HG03442 (cell line): ENCODE measurements around the gene BPIFA1.

Experiments
- ATAC-seq: cut with Tn5 transposase; IDR thresholded peaks from one replicate; pipeline ENCODE4 v1.9.1; 2021; ENCODE audit warnings: mild to moderate bottlenecking, moderate library complexity; ENCODE audit not compliant: unreplicated experiment

BPIFA1 gene

GRCh38 chr20:33277471-33278441 is 42.0 kb downstream of the BPIFA1 start:
- no peak for ATAC-seq

GRCh38 chr20:33278700-33279099 is 42.9 kb downstream of the BPIFA1 start:
- ATAC-seq: no peak

GRCh38 chr20:33279261-33279910 is 43.6 kb downstream of the BPIFA1 start:
- ATAC-seq: no peak

DNA sequence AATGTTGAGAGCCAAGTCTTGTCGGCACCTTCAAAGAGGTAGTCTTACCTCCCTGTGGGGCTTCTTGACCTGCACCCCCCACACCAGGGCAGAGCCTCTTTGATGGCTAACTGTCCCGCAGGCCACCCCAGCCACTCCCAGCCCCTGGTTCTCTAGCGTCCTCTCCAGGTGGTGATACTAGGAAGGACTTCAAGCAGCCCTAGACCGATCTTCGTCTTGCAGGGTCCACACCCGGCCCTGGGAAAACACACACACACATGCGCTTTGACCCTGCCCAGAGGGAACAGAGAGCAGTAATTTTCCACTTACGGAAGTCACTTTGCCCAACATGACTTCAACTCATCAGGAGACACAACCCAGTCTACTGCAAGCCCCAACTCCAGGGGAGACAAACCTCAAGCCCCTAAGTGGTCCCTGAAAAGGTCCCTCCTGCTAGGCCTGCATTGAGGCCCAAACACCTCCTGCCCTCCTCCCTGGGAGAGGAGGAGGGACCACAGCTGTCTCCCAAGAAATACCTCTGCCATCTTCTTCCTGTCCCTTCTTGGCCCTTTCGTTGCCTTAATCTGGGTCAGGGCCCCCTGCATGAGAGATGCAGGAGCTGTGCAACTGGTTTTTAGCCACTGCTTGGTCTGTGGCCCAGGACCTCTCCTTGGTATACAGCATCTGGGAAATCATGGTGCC is 44.3 kb downstream of the BPIFA1 start:
- no peak for ATAC-seq

DNA sequence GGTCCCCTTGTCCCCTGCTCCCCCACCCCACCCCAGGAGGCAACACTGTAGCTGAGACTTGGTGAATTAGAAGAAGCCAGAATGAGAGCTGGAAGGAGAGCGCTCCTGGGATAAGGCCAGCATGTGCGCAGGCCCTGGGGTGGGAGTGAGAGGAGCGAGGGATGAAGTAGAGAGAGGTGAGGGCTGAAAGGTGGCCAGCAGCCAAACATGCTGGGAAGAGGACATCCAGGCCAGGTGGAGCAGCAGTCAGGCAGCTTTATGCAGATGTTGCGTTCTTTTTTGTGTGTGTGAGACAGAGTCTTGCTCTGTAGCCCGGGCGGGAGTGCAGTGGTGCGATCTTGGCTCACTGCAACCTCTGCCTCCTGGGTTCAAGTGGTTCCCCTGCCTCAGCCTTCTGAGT is 45.0 kb downstream of the BPIFA1 start:
- no peak for ATAC-seq

GRCh38 chr20:33281550-33282146 is 45.9 kb downstream of the BPIFA1 start:
- no peak for ATAC-seq

- no peak for ATAC-seq
These were observed 46.6 kb downstream of the BPIFA1 start for GRCh38 chr20:33282196-33282934.

GRCh38 chr20:33282991-33283555 is 47.3 kb downstream of the BPIFA1 start, which contains the start of gene BPIFB1:
Gene BPIFB1, plus strand, starts transcription at chr20:33283214. Its CDS starts 2,860 bp downstream, at chr20:33286074.
- ATAC-seq: no peak

GRCh38 chr20:33284284-33284683 is 48.5 kb downstream of the BPIFA1 start:
- ATAC-seq: no peak

DNA sequence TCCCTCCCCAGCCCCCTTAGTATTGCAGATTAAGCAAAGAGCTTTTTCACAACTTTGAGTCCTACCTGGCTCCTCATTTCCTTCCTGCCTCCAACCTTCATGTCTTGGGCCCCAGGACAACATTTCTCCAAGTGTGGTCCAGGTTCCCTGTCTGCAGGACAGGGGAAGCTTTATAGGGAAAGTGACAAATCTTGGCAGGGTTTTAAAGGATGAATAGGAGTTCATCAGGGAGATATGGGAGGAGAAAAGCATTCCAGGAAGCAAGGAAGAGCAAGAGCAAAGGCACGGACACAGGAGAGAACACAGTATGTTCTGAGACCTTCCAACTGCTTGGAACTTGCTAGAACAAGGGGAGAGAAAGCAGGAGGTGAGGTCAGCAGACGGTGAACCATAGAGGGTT is 49.1 kb downstream of the BPIFA1 start:
- ATAC-seq: no peak

GRCh38 chr20:33285861-33286495 is 50.2 kb downstream of the BPIFA1 start:
- no peak for ATAC-seq

DNA sequence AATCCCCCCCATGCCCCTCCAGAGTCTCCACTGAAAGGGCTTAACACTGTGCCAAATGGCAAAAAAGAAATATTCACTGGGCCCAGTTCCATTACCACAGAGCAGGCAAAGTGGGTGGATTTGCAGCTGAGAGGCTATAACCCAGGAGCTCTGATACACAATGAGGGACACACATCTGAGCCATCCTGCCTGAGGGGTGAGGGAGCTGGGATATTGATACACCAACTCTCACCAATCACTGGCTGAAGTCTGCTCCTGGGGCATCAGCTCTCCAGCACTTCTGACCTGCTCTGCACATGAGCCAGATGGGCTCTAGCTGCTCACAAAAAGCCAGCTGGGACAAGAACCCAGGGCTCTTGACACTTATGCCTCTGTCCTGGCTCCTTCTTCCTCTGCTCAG is 52.1 kb downstream of the BPIFA1 start:
- no peak for ATAC-seq

DNA sequence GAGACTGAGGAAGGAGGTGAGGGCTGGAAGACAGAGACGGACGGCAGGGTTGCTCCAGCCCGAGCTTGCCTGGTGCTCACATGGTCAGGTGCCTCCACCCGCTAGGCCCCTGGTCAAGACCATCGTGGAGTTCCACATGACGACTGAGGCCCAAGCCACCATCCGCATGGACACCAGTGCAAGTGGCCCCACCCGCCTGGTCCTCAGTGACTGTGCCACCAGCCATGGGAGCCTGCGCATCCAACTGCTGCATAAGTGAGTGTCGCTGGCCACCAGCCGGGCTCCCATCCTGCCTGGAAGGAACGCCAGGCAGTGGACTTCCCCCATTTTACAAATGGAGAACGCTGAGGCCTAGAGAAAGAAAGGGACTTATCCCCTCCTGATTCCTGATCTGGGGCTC is 55.1 kb downstream of the BPIFA1 start:
- no peak for ATAC-seq

- ATAC-seq: no peak
These were observed 55.6 kb downstream of the BPIFA1 start for GRCh38 chr20:33291416-33291815.

GRCh38 chr20:33291830-33292355 is 56.1 kb downstream of the BPIFA1 start:
- ATAC-seq: no peak
